Measurements from ENCODE around the gene FRK. TPM values are rescaled to one million over a fixed set of nuclear protein-coding genes. Genes with fewer than 3 reads are reported as not detected.
A peak's percentile ranks its signal among the peaks of the same experiment; 100 is the strongest.

FRK gene
- total and polyA plus RNA-seq, 7 donors = 0.10 to 4.2 (median 1.4) TPM

GRCh38 chr6:116073765-116074440, 13.2 kb upstream of the FRK start:
- Histone ChIP-seq H3K27me3 (ENCODE audit: insufficient read depth in 3 of 3, low read length in 2 of 3) (no peaks in the 10 kb centered on the region), H3K36me3 (ENCODE audit: insufficient read depth in 1 of 2, low read depth in 1 of 2) (no peaks in the 10 kb centered on the region), H3K9me3 (no peaks in the 10 kb centered on the region), H3K4me1 (peaks cover 15% of the 10 kb centered on the region), H3K4me3 (no peak overlapping the region), H3K27ac (peak overlapping the region; percentile 78)
- TF ChIP-seq CTCF (IDR thresholded peaks at IDR 0.05) = no peak
- intact Hi-C loops (cut with DNase I) = no loop called here
- 41 to 54% (median 46%) methylated on average over 2 of the region's 2 CpGs for WGBS, 3 donors
- ATAC-seq (peak in 3 of 4 donors; percentile 45 to 81 (median 69)), DNase-seq (no peak)

GRCh38 chr6:116072368-116072767, 11.7 kb upstream of the FRK start:
- no peaks in the 10 kb centered on the region for H3K36me3 ChIP-seq (ENCODE audit: insufficient read depth in 1 of 2, low read depth in 1 of 2)
- DNase-seq (no peak), ATAC-seq (no peak)
- H3K4me1 ChIP-seq = peaks cover 15% of the 10 kb centered on the region
- no peak overlapping the region for H3K4me3 ChIP-seq
- H3K27me3 ChIP-seq (ENCODE audit: insufficient read depth in 3 of 3, low read length in 2 of 3) = no peaks in the 10 kb centered on the region
- TF ChIP-seq CTCF (IDR thresholded peaks at IDR 0.05) = no peak
- intact Hi-C loops (cut with DNase I) = no loop called here
- H3K27ac ChIP-seq = no peak overlapping the region
- 28 to 50% (median 41%) methylated on average over 1 of the region's 1 CpG for WGBS, 3 donors
- H3K9me3 ChIP-seq = no peaks in the 10 kb centered on the region

GRCh38 chr6:116070616-116071389, 10.1 kb upstream of the FRK start:
- ATAC-seq = no peak
- H3K27ac ChIP-seq = no peak overlapping the region
- no peak for DNase-seq
- no peaks in the 10 kb centered on the region for H3K36me3 ChIP-seq (ENCODE audit: insufficient read depth in 1 of 2, low read depth in 1 of 2)
- no peaks in the 10 kb centered on the region for H3K9me3 ChIP-seq
- intact Hi-C loops (cut with DNase I) = no loop called here
- H3K4me1 ChIP-seq = peaks cover 15% of the 10 kb centered on the region
- TF ChIP-seq CTCF (IDR thresholded peaks at IDR 0.05) = no peak
- no peaks in the 10 kb centered on the region for H3K27me3 ChIP-seq (ENCODE audit: insufficient read depth in 3 of 3, low read length in 2 of 3)
- 48 to 53% (median 52%) methylated on average over 2 of the region's 2 CpGs for WGBS, 3 donors
- no peak overlapping the region for H3K4me3 ChIP-seq

- H3K36me3 ChIP-seq (ENCODE audit: insufficient read depth in 1 of 2, low read depth in 1 of 2) = no peaks in the 10 kb centered on the region
- no peak overlapping the region for H3K27ac ChIP-seq
- no peak for TF ChIP-seq CTCF (IDR thresholded peaks at IDR 0.05)
- 90 to 96% (median 93%) methylated on average over 1 of the region's 1 CpG for WGBS, 3 donors
- intact Hi-C loops (cut with DNase I) = no loop called here
- ATAC-seq (no peak), DNase-seq (no peak)
- no peaks in the 10 kb centered on the region for H3K9me3 ChIP-seq
- H3K4me3 ChIP-seq = no peak overlapping the region
- peaks cover 15% of the 10 kb centered on the region for H3K4me1 ChIP-seq
- no peaks in the 10 kb centered on the region for H3K27me3 ChIP-seq (ENCODE audit: insufficient read depth in 3 of 3, low read length in 2 of 3)
These were observed 9.4 kb upstream of the FRK start for GRCh38 chr6:116070101-116070500.

All from psoas muscle (tissue), 8 donors.